CD14-positive monocyte (primary cell): ENCODE data around the gene H6PD. TPM values are rescaled to one million over a fixed set of nuclear protein-coding genes. Genes with fewer than 3 reads are reported as not detected.

ENCODE experiments used
- DNase-seq, 3 donors: peaks; one replicate each; pipeline ENCODE4 v3.0.0-alpha.2; 2011 to 2022
- H2AFZ ChIP-seq: 2 replicates; pipeline ENCODE4 v1.6.0; 2012; ENCODE audit warnings: mild to moderate bottlenecking, low read depth, low read length, inconsistent platforms; ENCODE audit not compliant: insufficient read depth, poor library complexity, severe bottlenecking
- H3K27ac ChIP-seq, 2 donors: 1 replicate in 1 of 2; 2 replicates in 1 of 2; pipeline ENCODE4 v1.5.1; 2012 to 2013; ENCODE audit warnings: low read length in 2 of 2, control low read depth in 1 of 2, inconsistent platforms in 1 of 2, low read depth in 1 of 2, mild to moderate bottlenecking in 1 of 2
- H3K27me3 ChIP-seq, 2 donors: one replicate each; pipeline versions ENCODE4 v1.6.0 to v1.6.1; 2011 to 2013; ENCODE audit warnings: low read length in 2 of 2; ENCODE audit not compliant: control insufficient read depth in 2 of 2, insufficient read depth in 2 of 2
- H3K36me3 ChIP-seq, 2 donors: replicated peaks in 1 of 2; 1 replicate in 1 of 2; 2 replicates in 1 of 2; pipeline versions ENCODE4 v1.5.1 to v1.6.1; 2012 to 2013; ENCODE audit warnings: low read length in 2 of 2, control low read depth in 1 of 2, inconsistent platforms in 1 of 2, mild to moderate bottlenecking in 1 of 2; ENCODE audit not compliant: insufficient read depth in 2 of 2, control insufficient read depth in 1 of 2
- H3K4me1 ChIP-seq, 2 donors: 1 replicate in 1 of 2; 2 replicates in 1 of 2; pipeline versions ENCODE4 v1.5.1 to v1.6.1; 2012 to 2013; ENCODE audit warnings: low read length in 2 of 2, control low read depth in 1 of 2, inconsistent platforms in 1 of 2, mild to moderate bottlenecking in 1 of 2, moderate library complexity in 1 of 2; ENCODE audit not compliant: insufficient read depth in 2 of 2, control insufficient read depth in 1 of 2
- H3K4me2 ChIP-seq: replicated peaks from 2 replicates; pipeline ENCODE3; 2012; ENCODE audit warnings: low read length, moderate library complexity, mild to moderate bottlenecking; ENCODE audit not compliant: poor library complexity, severe bottlenecking; ENCODE audit errors: extremely low read depth
- H3K4me3 ChIP-seq, 3 experiments: fragments of 200-600 bp in 1 of 3; sonication (generic) in 1 of 3; replicated peaks in 1 of 3; 1 replicate in 2 of 3; 2 replicates in 1 of 3; pipeline ENCODE4 v1.5.1; 2011 to 2013; ENCODE audit warnings: low read length in 3 of 3, mild to moderate bottlenecking in 3 of 3, control low read depth in 2 of 3, low read depth in 2 of 3, inconsistent platforms in 1 of 3, moderate library complexity in 1 of 3
- H3K79me2 ChIP-seq: 2 replicates; pipeline ENCODE4 v1.6.0; 2012; ENCODE audit warnings: mild to moderate bottlenecking, control low read depth, inconsistent platforms, low read length, moderate library complexity; ENCODE audit not compliant: insufficient read depth
- H3K9ac ChIP-seq: 2 replicates; pipeline ENCODE4 v1.6.0; 2017; ENCODE audit warnings: low read length, mild to moderate bottlenecking; ENCODE audit not compliant: insufficient read depth, poor library complexity, severe bottlenecking
- H3K9me3 ChIP-seq, 2 donors: replicated peaks in 1 of 2; 1 replicate in 1 of 2; 2 replicates in 1 of 2; pipeline versions ENCODE4 v1.5.1 to v1.6.1; 2012 to 2013; ENCODE audit warnings: low read length in 2 of 2, control low read depth in 1 of 2; ENCODE audit not compliant: control insufficient read depth in 1 of 2, insufficient read depth in 1 of 2
- H4K20me1 ChIP-seq: 2 replicates; pipeline ENCODE4 v1.6.0; 2012; ENCODE audit warnings: mild to moderate bottlenecking, low read length, control low read depth, moderate library complexity; ENCODE audit not compliant: insufficient read depth
- H3K27ac Mint-ChIP-seq, 7 donors: one replicate each; pipeline ENCODE4 v1.8.0; 2020; ENCODE audit warnings: mild to moderate bottlenecking in 7 of 7, mixed read lengths in 7 of 7, moderate library complexity in 6 of 7, inconsistent platforms in 2 of 7
- H3K27me3 Mint-ChIP-seq, 3 donors: one replicate each; pipeline ENCODE4 v1.8.0; 2021 to 2022; ENCODE audit warnings: low read depth in 3 of 3, mild to moderate bottlenecking in 3 of 3, mixed read lengths in 3 of 3, moderate library complexity in 3 of 3, inconsistent platforms in 1 of 3
- H3K36me3 Mint-ChIP-seq, 2 donors: one replicate each; pipeline ENCODE4 v1.8.0; 2020; ENCODE audit warnings: mixed read lengths in 2 of 2, inconsistent platforms in 1 of 2, mild to moderate bottlenecking in 1 of 2
- H3K4me1 Mint-ChIP-seq: one replicate; pipeline ENCODE4 v1.8.0; 2020; ENCODE audit warnings: mild to moderate bottlenecking, mixed read lengths
- H3K4me3 Mint-ChIP-seq, 2 donors: one replicate each; pipeline ENCODE4 v1.8.0; 2020; ENCODE audit warnings: mild to moderate bottlenecking in 2 of 2, mixed read lengths in 2 of 2, moderate library complexity in 1 of 2
- H3K9me3 Mint-ChIP-seq, 7 donors: one replicate each; pipeline ENCODE4 v1.8.0; 2020 to 2022; ENCODE audit warnings: mixed read lengths in 7 of 7, mild to moderate bottlenecking in 6 of 7, moderate library complexity in 6 of 7, inconsistent platforms in 2 of 7
- WGBS: methylation state at CpG from one replicate; pipeline ENCODE4 v1.1.5; 2013; ENCODE audit warnings: missing lambda C conversion rate; ENCODE audit not compliant: insufficient coverage; 5-methylcytosine and 5-hydroxymethylcytosine counted together
- intact Hi-C, 2 donors: fragments of 100-400 bp; cut with micrococcal nuclease; formaldehyde crosslinking; loops; one replicate each; pipeline versions ENCODE4 v1.15.0 to v1.15.1; 2023
- polyA plus RNA-seq, 3 donors: library from polyadenylated mRNA; depleted of rRNA in 1 of 3; unstranded in 2 of 3; stranded (reverse) in 1 of 3; fragments of 300-500 nt in 2 of 3; fragments of >200 nt in 1 of 3; fragmentation: Illumina TruSeq in 2 of 3; gene quantifications; 1 replicate in 2 of 3; 2 replicates in 1 of 3; pipeline ENCODE4 v1.2.3, GENCODE V29; 2012 to 2021
- TF ChIP-seq, protein P1 (sequence below): fragments of 200-600 bp; IDR thresholded peaks from one replicate; pipeline ENCODE4 v1.8.0; 2022; ENCODE audit warnings: antibody characterized with exemption, mild to moderate bottlenecking

H6PD gene
- polyA plus RNA-seq, 3 donors = 8.6 to 15.9 (median 11.4) TPM

DNA sequence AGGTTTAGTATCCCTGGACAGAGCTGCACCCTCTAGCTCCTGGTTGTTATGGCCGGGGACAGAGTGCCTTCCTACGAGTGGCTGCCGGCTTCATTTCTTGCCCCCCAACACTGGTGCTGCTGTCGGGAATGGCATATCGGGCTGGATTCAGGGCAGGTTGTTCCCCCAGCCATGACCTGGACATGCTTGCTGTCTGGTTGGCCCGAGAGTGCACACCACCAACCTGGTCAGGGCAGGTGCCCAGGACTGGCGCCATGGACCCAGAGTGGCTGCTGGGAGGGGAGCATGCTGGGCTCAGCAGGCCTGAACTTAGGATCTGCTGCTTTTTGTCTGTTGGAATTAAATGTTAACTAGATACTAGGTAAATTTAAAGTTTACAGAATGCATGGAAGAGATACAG, 21.8 kb downstream of the H6PD start:
- Mint-ChIP-seq H3K4me1 (peaks cover 6% of the 10 kb centered on the region), H3K27me3 (no peaks in the 10 kb centered on the region), H3K36me3 (peaks cover 41 to 70% of the 10 kb centered on the region in 2 donors), H3K27ac (peak overlapping the region in 1 of 7 donors; percentile 22), H3K9me3 (peaks cover 6 to 20% (median 14%) of the 10 kb centered on the region in 7 donors), H3K4me3 (no peak overlapping the region)
- Histone ChIP-seq H3K9me3 (peaks cover 0 to 11% of the 10 kb centered on the region in 2 donors), H3K27ac (no peak overlapping the region), H4K20me1 (peaks cover 30% of the 10 kb centered on the region), H2AFZ (no peak overlapping the region), H3K4me3 (no peak overlapping the region), H3K4me1 (no peaks in the 10 kb centered on the region), H3K4me2 (no peak overlapping the region), H3K79me2 (no peaks in the 10 kb centered on the region), H3K9ac (no peak overlapping the region), H3K36me3 (peaks cover 0 to 43% of the 10 kb centered on the region in 2 donors), H3K27me3 (no peaks in the 10 kb centered on the region)
- intact Hi-C loops = no loop called here
- 99% methylated on average over 5 of the region's 7 CpGs for WGBS
- TF ChIP-seq, protein P1, sequence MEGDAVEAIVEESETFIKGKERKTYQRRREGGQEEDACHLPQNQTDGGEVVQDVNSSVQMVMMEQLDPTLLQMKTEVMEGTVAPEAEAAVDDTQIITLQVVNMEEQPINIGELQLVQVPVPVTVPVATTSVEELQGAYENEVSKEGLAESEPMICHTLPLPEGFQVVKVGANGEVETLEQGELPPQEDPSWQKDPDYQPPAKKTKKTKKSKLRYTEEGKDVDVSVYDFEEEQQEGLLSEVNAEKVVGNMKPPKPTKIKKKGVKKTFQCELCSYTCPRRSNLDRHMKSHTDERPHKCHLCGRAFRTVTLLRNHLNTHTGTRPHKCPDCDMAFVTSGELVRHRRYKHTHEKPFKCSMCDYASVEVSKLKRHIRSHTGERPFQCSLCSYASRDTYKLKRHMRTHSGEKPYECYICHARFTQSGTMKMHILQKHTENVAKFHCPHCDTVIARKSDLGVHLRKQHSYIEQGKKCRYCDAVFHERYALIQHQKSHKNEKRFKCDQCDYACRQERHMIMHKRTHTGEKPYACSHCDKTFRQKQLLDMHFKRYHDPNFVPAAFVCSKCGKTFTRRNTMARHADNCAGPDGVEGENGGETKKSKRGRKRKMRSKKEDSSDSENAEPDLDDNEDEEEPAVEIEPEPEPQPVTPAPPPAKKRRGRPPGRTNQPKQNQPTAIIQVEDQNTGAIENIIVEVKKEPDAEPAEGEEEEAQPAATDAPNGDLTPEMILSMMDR = no peak
- DNase-seq = no peak

GRCh38 chr1:9257851-9258250, 23.3 kb downstream of the H6PD start:
- H3K36me3 ChIP-seq = peaks cover 12 to 52% of the 10 kb centered on the region in 2 donors
- H3K9me3 ChIP-seq = peaks cover 0 to 11% of the 10 kb centered on the region in 2 donors
- no peak overlapping the region for H3K4me3 ChIP-seq
- H3K4me2 ChIP-seq = no peak overlapping the region
- intact Hi-C loops = no loop called here
- peaks cover 46 to 72% of the 10 kb centered on the region in 2 donors for H3K36me3 Mint-ChIP-seq
- peaks cover 30% of the 10 kb centered on the region for H4K20me1 ChIP-seq
- no peaks in the 10 kb centered on the region for H3K27me3 ChIP-seq
- H3K79me2 ChIP-seq = no peaks in the 10 kb centered on the region
- DNase-seq = no peak
- H3K27me3 Mint-ChIP-seq = no peaks in the 10 kb centered on the region
- peaks cover 6 to 20% (median 14%) of the 10 kb centered on the region in 7 donors for H3K9me3 Mint-ChIP-seq
- H3K27ac Mint-ChIP-seq = peak overlapping the region in 3 of 7 donors; percentile 8 to 64 (median 46)
- H3K9ac ChIP-seq = no peak overlapping the region
- H3K4me3 Mint-ChIP-seq = no peak overlapping the region
- WGBS = 94% methylated on average over 22 of the region's 22 CpGs
- no peak overlapping the region for H2AFZ ChIP-seq
- peaks cover 6% of the 10 kb centered on the region for H3K4me1 Mint-ChIP-seq
- H3K4me1 ChIP-seq = no peaks in the 10 kb centered on the region
- TF ChIP-seq, protein P1 = no peak
- no peak overlapping the region for H3K27ac ChIP-seq
